Nephron (organoid): ENCODE data around the gene ITGA3.

ENCODE experiments used
- H3K27ac Mint-ChIP-seq, 3 experiments: 2 replicates each; pipeline ENCODE4 v1.8.0; 2020; ENCODE audit warnings: mixed read lengths in 3 of 3, mild to moderate bottlenecking in 2 of 3, moderate library complexity in 1 of 3
- H3K27me3 Mint-ChIP-seq: 2 replicates; pipeline ENCODE4 v1.8.0; 2021; ENCODE audit warnings: low read depth, mild to moderate bottlenecking, moderate library complexity, mixed read lengths
- H3K36me3 Mint-ChIP-seq: 2 replicates; pipeline ENCODE4 v1.8.0; 2020; ENCODE audit warnings: low read depth, mixed read lengths
- H3K4me1 Mint-ChIP-seq: 2 replicates; pipeline ENCODE4 v1.8.0; 2020; ENCODE audit warnings: mixed read lengths
- H3K4me3 Mint-ChIP-seq, 3 experiments: 2 replicates each; pipeline ENCODE4 v1.8.0; 2020; ENCODE audit warnings: mild to moderate bottlenecking in 3 of 3, mixed read lengths in 3 of 3, moderate library complexity in 2 of 3
- H3K9me3 Mint-ChIP-seq: 2 replicates; pipeline ENCODE4 v1.8.0; 2020; ENCODE audit warnings: mixed read lengths
- CTCF ChIP-seq, 3 experiments: fragments of 200-600 bp; sonication (generic); IDR thresholded peaks; one replicate each; pipeline ENCODE4 v1.5.0; 2021; ENCODE audit warnings: antibody characterized with exemption in 3 of 3; ENCODE audit not compliant: unreplicated experiment in 3 of 3

ITGA3 gene

GRCh38 chr17:50018909-50019308 lies 37.0 kb upstream of the ITGA3 start:
- Mint-ChIP-seq H3K4me3 (no peak overlapping the region), H3K36me3 (no peaks in the 10 kb centered on the region), H3K4me1 (peaks cover 12% of the 10 kb centered on the region), H3K9me3 (peaks cover 10% of the 10 kb centered on the region), H3K27ac (no peak overlapping the region), H3K27me3 (peaks cover 26% of the 10 kb centered on the region)
- TF ChIP-seq CTCF (IDR thresholded peaks at IDR 0.05; ENCODE audit: unreplicated experiment in 3 of 3), result no peak

GRCh38 chr17:50020841-50021599 lies 34.9 kb upstream of the ITGA3 start:
- Mint-ChIP-seq H3K9me3 (no peaks in the 10 kb centered on the region), H3K4me3 (no peak overlapping the region), H3K36me3 (no peaks in the 10 kb centered on the region), H3K27me3 (peaks cover 26% of the 10 kb centered on the region), H3K27ac (no peak overlapping the region), H3K4me1 (peaks cover 12% of the 10 kb centered on the region)
- TF ChIP-seq CTCF (IDR thresholded peaks at IDR 0.05; ENCODE audit: unreplicated experiment in 3 of 3), result no peak

GRCh38 chr17:50021681-50022370 lies 34.1 kb upstream of the ITGA3 start:
- no peak overlapping the region for H3K27ac Mint-ChIP-seq
- no peak for TF ChIP-seq CTCF (IDR thresholded peaks at IDR 0.05; ENCODE audit: unreplicated experiment in 3 of 3)
- peaks cover 18% of the 10 kb centered on the region for H3K27me3 Mint-ChIP-seq
- H3K36me3 Mint-ChIP-seq, result no peaks in the 10 kb centered on the region
- H3K9me3 Mint-ChIP-seq, result no peaks in the 10 kb centered on the region
- no peak overlapping the region for H3K4me3 Mint-ChIP-seq
- H3K4me1 Mint-ChIP-seq, result peaks cover 17% of the 10 kb centered on the region

- no peaks in the 10 kb centered on the region for H3K36me3 Mint-ChIP-seq
- H3K4me3 Mint-ChIP-seq, result no peak overlapping the region
- TF ChIP-seq CTCF (IDR thresholded peaks at IDR 0.05; ENCODE audit: unreplicated experiment in 3 of 3), result no peak
- peaks cover 17% of the 10 kb centered on the region for H3K27me3 Mint-ChIP-seq
- H3K4me1 Mint-ChIP-seq, result peaks cover 23% of the 10 kb centered on the region
- H3K9me3 Mint-ChIP-seq, result no peaks in the 10 kb centered on the region
- peak overlapping the region; percentile 3 to 76 (median 42) for H3K27ac Mint-ChIP-seq
Observed at GRCh38 chr17:50022463-50023130, 33.3 kb upstream of the ITGA3 start.

- Mint-ChIP-seq H3K27me3 (peaks cover 17% of the 10 kb centered on the region), H3K4me1 (peaks cover 32% of the 10 kb centered on the region), H3K4me3 (no peak overlapping the region), H3K36me3 (no peaks in the 10 kb centered on the region), H3K9me3 (no peaks in the 10 kb centered on the region), H3K27ac (no peak overlapping the region)
- no peak for TF ChIP-seq CTCF (IDR thresholded peaks at IDR 0.05; ENCODE audit: unreplicated experiment in 3 of 3)
Observed at GRCh38 chr17:50023520-50023919, 32.4 kb upstream of the ITGA3 start.
